ENCODE data around the gene ASIC4.

The ASIC4 gene

GRCh38 chr2:219538504-219538951 lies 24.2 kb downstream of the ASIC4 start:
- TF ChIP-seq, protein P1, sequence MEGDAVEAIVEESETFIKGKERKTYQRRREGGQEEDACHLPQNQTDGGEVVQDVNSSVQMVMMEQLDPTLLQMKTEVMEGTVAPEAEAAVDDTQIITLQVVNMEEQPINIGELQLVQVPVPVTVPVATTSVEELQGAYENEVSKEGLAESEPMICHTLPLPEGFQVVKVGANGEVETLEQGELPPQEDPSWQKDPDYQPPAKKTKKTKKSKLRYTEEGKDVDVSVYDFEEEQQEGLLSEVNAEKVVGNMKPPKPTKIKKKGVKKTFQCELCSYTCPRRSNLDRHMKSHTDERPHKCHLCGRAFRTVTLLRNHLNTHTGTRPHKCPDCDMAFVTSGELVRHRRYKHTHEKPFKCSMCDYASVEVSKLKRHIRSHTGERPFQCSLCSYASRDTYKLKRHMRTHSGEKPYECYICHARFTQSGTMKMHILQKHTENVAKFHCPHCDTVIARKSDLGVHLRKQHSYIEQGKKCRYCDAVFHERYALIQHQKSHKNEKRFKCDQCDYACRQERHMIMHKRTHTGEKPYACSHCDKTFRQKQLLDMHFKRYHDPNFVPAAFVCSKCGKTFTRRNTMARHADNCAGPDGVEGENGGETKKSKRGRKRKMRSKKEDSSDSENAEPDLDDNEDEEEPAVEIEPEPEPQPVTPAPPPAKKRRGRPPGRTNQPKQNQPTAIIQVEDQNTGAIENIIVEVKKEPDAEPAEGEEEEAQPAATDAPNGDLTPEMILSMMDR (IDR thresholded peaks at IDR 0.05; ENCODE audit: borderline replicate concordance, insufficient read depth, low read depth, low read length), result no peak
- H3K4me3 ChIP-seq (ENCODE audit: low read depth, low read length), result no peak overlapping the region

GRCh38 chr2:219538956-219539788 lies 24.9 kb downstream of the ASIC4 start:
- no peak overlapping the region for H3K4me3 ChIP-seq (ENCODE audit: low read depth, low read length)
- TF ChIP-seq, protein P1 (IDR thresholded peaks at IDR 0.05; ENCODE audit: borderline replicate concordance, insufficient read depth, low read depth, low read length), result no peak

GRCh38 chr2:219539926-219540678 lies 25.8 kb downstream of the ASIC4 start:
- H3K4me3 ChIP-seq (ENCODE audit: low read depth, low read length), result no peak overlapping the region
- TF ChIP-seq, protein P1 (IDR thresholded peaks at IDR 0.05; ENCODE audit: borderline replicate concordance, insufficient read depth, low read depth, low read length), result no peak

GRCh38 chr2:219540784-219541504 lies 26.7 kb downstream of the ASIC4 start:
- TF ChIP-seq, protein P1 (IDR thresholded peaks at IDR 0.05; ENCODE audit: borderline replicate concordance, insufficient read depth, low read depth, low read length), result no peak
- H3K4me3 ChIP-seq (ENCODE audit: low read depth, low read length), result no peak overlapping the region

- H3K4me3 ChIP-seq (ENCODE audit: low read depth, low read length), result peak overlapping the region; percentile 42
- TF ChIP-seq, protein P1 (IDR thresholded peaks at IDR 0.05; ENCODE audit: borderline replicate concordance, insufficient read depth, low read depth, low read length), result peak; percentile 93
These were observed 27.4 kb downstream of the ASIC4 start for GRCh38 chr2:219541611-219542180.

DNA sequence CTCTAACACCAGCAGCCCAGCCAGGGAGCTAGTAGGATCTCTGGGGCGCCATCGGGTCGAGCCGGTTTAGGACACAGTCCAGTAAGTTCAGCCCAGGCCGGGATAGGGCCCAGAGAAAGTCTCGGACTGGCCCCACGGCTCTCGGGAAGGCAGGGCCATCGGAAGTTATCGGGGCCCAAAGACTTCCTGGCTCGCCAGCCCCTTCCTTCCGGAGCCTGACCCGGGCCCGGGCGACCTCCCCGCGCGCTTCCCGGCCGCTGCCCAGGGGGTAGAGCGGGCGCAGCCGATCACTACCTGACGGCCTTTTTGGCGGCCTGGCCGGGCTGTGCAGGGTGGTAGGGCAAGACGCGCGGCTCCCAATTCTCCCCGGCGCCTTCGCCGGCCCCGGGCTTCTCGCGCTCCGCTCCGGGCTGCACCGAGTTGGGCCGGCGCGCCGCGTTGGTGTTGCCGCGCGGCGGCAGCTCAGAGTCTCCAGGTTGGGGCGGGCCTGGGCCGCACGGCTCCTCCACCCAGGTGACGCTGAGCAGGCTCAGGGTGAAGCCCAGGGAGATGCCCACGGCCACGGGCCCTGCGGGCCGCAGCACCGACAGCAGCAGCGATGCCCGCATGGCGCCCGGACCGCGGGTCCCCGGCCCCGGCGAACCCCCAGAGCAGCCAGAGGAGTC lies 28.8 kb downstream of the ASIC4 start:
- H3K4me3 ChIP-seq (ENCODE audit: low read depth, low read length), result peak overlapping the region; percentile 61

More for the DNA sequence above, 28.8 kb downstream of the ASIC4 start:
- TF ChIP-seq, protein P1 (IDR thresholded peaks at IDR 0.05; ENCODE audit: borderline replicate concordance, insufficient read depth, low read depth, low read length), result no peak

Measured in GM12875 (cell line).